ENCODE results near the gene LINC01488. TPM values are rescaled to one million over a fixed set of nuclear protein-coding genes. Genes with fewer than 3 reads are reported as not detected.

The LINC01488 gene
- total RNA-seq, 1 donor = not detected

GRCh38 chr11:69515271-69516245 is 34.1 kb downstream of the LINC01488 start:
- no peak overlapping the region for H3K4me3 ChIP-seq (ENCODE audit: low read depth, low read length)
- TF ChIP-seq CTCF (IDR thresholded peaks at IDR 0.05; ENCODE audit: insufficient read depth, low read depth, low read length) = no peak
- DNase-seq (ENCODE audit: low read depth) = no peak

- no peak for DNase-seq (ENCODE audit: low read depth)
- no peak for TF ChIP-seq CTCF (IDR thresholded peaks at IDR 0.05; ENCODE audit: insufficient read depth, low read depth, low read length)
- no peak overlapping the region for H3K4me3 ChIP-seq (ENCODE audit: low read depth, low read length)
Measured at GRCh38 chr11:69516526-69516925, 35.1 kb downstream of the LINC01488 start.

GRCh38 chr11:69518081-69518950 is 36.9 kb downstream of the LINC01488 start:
- TF ChIP-seq CTCF (IDR thresholded peaks at IDR 0.05; ENCODE audit: insufficient read depth, low read depth, low read length) = no peak
- H3K4me3 ChIP-seq (ENCODE audit: low read depth, low read length) = no peak overlapping the region
- DNase-seq (ENCODE audit: low read depth) = peak; percentile 35

DNA sequence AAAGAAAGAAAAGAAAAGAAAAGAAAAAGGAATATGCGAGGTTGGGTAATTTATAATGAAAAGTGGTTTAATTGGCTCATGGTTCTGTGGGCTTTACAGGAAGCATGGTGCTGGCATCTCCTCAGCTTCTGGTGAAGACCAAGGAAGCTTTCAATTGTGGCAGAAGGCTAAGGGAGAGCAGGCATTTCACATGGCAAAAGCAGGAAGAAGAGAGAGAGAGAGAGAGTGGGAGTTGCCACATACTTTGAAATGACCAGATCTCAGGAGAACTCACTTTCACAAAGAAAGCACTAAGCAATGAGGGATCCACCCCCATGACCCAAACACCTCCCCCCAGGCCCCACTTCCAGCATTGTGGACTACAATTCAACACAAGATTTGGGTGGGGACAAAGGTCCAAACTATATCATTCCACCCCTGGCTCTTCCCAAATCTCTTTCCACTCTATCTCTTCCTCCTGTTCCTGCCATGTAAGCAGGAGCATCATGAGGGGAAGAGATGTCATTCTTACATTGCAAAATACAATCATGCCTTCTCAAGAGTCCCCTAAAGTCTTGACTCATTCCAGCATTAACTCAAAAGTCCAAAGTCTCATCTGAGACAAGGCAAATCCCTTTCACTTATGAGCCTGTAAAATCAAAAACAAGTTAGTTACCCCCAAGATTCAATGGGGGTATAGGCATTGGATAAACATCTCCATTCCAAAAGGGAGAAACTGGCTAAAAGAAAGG is 38.9 kb downstream of the LINC01488 start:
- no peak for TF ChIP-seq CTCF (IDR thresholded peaks at IDR 0.05; ENCODE audit: insufficient read depth, low read depth, low read length)
- DNase-seq (ENCODE audit: low read depth) = peak; percentile 11
- H3K4me3 ChIP-seq (ENCODE audit: low read depth, low read length) = no peak overlapping the region

- no peak for TF ChIP-seq CTCF (IDR thresholded peaks at IDR 0.05; ENCODE audit: insufficient read depth, low read depth, low read length)
- H3K4me3 ChIP-seq (ENCODE audit: low read depth, low read length) = no peak overlapping the region
- no peak for DNase-seq (ENCODE audit: low read depth)
Measured at GRCh38 chr11:69521457-69521856, 40.0 kb downstream of the LINC01488 start.

- TF ChIP-seq CTCF (IDR thresholded peaks at IDR 0.05; ENCODE audit: insufficient read depth, low read depth, low read length) = no peak
Measured at GRCh38 chr11:69523453-69523852, 42.0 kb downstream of the LINC01488 start.

More at GRCh38 chr11:69523453-69523852, 42.0 kb downstream of the LINC01488 start:
- H3K4me3 ChIP-seq (ENCODE audit: low read depth, low read length) = no peak overlapping the region
- DNase-seq (ENCODE audit: low read depth) = no peak

All from fibroblast of villous mesenchyme (primary cell).